Inflammatory macrophage treated with lipopolysaccharide for 1 hour (primary cell): ENCODE results near the gene LEMD2.

Experiments
- DNase-seq, 2 donors: peaks; one replicate each; pipeline ENCODE4 v3.0.0-alpha.2; 2020 to 2022

LEMD2 gene

GRCh38 chr6:33791620-33792019 lies 2.7 kb upstream of the LEMD2 start:
- no peak for DNase-seq

GRCh38 chr6:33790910-33791309 lies 2.0 kb upstream of the LEMD2 start:
- no peak for DNase-seq

DNA sequence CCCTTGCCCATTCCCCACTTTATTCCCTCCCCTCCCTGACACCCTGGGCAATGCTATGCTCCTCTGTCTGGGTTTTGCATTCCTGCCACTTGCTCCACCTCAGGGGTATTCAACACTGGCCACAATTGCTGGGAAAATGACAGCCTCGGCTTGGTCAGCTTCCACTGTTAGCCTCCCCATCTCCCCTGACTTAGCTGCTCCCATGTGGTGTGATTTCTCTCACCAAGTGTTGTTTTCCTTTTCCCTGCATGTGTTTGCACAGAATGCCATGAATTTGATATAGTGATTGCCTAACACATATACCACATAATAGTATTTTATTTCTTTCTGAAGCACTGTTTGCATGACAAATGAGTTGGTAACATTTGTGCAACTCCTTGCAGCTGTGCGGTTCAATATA lies 1.4 kb upstream of the LEMD2 start:
- no peak for DNase-seq

DNA sequence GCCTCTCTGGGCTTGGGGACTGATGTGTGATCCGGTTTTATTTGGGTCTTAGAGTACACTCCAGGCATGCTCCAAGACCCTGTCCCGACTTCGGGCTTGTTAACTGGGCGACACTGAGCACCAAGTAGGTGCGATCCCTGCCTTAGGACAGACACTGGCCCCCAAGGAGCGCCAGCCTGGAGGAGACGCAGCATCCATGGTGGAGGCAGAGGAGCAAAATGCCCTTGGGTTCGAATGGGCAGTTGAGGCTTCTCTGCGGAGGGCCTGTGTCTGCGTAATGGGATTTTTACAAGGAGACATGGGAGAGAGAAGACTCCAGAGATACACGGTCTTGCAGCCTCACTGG lies 593 bp upstream of the LEMD2 start:
- no peak for DNase-seq

- peak; percentile 87 to 92 for DNase-seq
Observed at GRCh38 chr6:33787954-33788693, 806 bp downstream of the LEMD2 start.

- no peak for DNase-seq
Observed at GRCh38 chr6:33787346-33787953, 1.5 kb downstream of the LEMD2 start.

- DNase-seq = no peak
Observed at GRCh38 chr6:33786736-33787135, 2.2 kb downstream of the LEMD2 start.

DNA sequence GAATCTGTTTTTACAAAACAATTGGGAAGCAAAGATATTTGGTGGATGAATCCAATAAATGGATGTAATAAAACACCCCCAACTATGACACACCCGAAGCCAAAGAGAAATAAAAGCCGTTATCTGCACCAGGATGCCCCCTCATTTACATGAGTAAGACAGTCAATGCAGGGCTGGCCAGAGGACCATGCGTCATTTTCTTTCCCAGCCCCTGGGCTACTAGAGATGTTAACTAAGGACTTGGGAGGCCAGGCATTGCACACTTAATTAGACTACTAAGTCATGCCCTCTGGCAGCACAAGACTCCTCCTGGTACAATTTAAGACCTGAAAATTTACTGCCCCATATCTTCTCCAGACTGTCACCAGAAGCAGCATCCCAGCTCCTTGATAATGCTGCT lies 3.2 kb downstream of the LEMD2 start:
- DNase-seq = no peak

DNA sequence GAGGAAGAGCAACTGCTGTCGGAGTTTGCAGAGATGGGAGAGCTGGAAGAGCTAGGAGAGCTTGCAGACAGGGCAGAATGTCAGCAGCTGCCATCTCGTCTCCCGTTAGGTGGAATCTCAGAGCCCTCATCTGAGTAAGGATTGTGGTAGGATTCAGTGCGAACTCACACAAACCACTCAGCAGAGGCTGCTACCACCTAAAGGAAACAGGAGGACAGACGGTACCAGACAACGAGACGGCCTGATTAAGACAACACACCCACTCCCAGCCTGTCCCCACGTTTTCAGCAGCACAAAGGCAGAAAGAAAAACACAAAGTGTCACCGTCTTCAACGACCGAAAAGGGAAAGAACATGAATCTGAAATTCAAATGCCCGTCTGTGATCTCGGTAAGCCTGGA lies 4.1 kb downstream of the LEMD2 start:
- no peak for DNase-seq

DNA sequence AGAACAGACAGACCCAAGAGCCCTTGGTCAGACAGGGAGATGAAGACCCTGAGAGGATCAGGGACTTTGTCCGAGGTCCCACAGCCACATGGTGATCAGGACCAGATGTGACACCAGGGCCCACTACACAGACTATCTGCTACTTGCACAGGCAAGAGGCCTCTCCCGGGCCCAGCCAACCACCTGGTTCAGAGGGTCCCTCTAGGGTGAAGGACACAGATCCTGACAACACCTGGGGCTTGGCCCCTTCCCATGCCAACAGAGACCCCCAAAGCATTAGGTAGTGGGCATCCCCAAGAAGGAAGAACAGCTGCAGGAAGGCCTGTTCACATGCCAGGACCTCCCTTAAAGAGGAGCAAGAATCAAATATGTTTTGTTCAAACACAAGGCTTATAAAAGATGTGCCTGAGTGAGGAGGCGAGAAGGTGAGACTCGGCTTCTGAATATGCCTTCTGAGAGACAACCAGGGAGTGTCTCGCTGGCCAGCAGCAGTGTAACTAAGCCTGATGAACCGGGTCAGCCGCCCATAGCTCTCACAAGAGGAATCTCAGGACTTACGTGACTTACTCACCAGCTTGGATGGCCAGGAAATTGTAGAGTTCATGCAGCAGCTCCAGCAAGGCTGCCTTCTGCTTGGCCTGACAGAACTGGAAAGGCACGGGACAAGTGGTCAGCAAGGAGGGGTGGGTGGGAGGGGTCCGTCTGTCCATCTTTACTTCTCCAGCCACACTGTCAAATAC lies 5.0 kb downstream of the LEMD2 start:
- no peak for DNase-seq

- no peak for DNase-seq
Observed at GRCh38 chr6:33782561-33782960, 6.4 kb downstream of the LEMD2 start.

DNA sequence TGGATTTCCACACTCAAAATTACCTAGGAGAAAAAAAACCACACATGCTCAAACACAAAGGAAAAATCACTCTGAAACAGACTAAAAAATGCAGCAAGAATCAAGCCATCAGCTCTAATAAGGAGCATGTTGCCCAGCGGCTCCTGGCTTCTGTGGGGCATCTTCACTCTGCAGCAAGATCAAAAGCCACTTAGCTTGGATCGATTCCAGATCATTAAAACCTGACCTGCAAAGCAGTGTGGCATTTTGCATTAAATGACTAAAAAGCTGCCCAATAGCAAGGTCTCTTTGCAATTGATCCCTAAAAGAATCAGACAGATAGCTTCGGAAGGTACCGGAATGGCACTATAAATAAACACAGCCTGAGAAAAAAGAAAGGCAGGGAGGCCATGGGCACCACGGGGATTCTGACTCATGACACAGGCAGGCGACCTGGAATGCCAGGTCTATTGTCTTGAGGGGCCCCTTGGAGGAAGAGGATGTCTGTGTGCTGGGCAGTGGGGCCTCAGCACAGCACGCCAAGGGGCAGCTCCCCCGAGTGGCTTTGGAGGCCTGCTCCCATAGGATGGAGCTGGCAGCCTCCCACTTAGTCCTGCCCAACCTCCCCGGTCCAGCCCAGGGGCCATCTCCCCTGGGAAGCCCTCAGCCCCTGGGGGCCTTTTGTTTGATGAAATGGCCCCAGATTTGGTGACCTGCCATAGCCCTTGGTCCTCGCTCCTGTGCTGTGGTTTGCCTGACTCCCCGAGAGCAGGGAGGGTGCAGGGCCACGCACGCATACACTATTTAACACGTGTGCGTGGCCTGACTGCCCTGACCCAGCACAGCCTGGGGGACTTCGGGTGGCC lies 7.6 kb downstream of the LEMD2 start:
- no peak for DNase-seq

- DNase-seq = no peak
Observed at GRCh38 chr6:33779895-33780294, 9.0 kb downstream of the LEMD2 start.

GRCh38 chr6:33779290-33779689 lies 9.6 kb downstream of the LEMD2 start:
- no peak for DNase-seq

DNA sequence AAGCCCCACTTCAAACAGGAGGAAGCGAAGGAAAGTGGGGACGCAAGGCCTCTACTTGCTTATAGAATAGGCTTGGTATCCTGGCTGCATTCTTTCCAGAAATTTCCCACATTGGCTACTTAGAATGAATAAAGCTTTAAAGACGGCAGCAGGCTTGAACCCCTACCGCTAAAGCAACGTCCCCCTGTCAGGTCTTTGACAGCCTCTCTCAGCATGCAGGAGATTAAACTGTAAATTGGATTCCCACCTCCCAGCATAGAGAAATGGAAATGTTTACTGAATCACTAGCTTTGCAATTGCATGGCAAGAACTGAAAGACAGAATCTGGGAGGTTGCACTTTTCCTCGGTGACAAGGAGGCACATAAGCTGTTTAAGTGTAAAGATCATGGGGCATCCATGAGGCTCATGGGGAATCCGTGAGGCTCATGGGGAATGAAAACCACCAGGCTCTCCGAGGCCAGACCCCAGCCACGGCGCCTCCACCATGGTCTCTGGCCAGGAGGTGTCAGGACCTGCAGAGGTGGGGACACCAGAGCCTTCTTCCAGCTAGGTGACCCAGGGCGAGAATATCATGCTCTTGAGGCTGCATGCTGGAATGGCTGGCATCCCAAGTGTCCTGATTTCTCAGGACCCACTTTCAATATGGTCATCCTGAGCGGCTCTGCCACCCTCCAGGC lies 10.3 kb downstream of the LEMD2 start:
- no peak for DNase-seq

DNA sequence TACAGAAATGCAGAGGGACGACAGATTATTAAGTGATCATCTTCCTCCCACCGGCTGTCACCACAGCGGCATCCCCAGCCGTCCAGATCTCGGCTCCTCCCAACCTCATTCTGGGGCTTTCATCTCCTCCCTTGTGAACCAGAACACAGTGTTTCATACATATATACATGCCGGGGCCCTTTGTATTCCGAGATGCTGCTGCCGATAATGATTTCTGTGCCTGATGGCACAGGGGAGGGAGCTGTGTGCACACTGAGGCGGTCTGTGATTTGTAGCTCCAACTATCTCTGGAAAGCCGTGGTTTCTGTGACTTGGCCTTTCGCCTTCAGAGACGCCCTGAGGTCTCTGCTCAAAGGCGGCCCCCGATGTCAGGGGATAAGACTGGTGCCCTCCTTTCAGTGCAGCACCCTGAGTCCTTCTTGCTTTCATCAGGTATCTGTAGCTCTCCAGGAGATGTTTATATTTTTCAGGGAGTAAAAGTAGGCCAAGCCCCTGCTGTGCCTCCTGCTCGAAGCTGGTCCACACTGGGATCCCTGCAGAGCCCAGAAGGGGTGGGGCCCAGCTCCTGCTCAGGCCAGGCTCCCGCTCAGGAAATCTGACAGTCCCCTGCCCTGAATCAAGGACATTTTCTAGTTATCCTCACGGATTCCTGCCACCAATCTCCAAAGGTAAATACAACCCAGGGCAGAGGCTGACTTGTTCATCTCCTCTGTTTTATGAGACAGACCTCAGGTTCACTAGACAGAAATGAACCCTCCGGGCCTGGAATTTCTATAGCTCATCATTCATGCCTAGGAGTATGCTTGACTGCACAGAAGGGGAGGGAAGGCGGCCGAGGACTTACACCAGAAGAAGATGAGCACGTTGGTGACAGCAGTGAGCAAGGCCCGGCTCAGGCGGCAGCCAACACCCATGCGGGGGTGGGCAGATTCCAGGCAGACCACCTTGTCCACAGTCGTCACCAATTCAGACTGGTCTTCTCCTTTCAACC lies 11.2 kb downstream of the LEMD2 start:
- no peak for DNase-seq

DNA sequence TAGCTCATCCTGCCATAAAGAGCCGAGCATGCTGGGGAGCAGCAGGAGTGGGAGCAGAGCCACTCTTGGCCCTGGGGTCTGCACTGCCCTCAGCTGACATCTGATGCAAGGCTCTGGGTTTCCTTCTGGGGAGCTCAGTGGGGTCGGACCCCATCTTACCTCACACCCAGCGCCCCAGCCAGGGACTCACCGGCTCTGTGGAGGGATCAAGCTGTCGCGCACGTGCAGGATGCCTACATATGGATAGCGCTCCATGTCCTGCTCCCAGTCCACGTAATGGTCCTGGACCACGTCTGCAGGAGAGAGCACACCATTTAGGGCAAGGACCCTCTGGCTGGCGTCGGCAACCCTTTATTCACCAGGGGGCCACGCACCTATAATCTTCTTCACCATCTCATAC lies 12.2 kb downstream of the LEMD2 start:
- DNase-seq = no peak

DNA sequence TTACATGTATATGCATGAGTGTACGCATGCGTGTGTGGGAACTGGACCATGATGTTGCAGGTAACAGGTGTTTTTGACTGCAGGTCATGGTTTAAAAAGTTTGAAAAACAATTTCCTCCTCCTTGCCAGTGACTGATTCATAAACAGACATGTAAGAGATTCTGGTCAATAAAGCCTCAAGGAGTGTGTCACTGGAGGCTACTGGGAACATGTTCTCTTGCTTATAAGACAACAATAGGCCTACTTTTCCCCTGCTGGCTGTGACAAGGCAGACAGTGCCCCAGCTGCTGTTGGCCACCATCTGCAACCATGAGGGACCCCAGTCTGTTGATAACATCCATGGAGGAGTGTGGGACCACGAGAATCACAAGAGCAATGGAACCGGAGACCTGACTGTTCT lies 12.7 kb downstream of the LEMD2 start:
- no peak for DNase-seq

- DNase-seq = no peak
Observed at GRCh38 chr6:33774774-33775173, 14.2 kb downstream of the LEMD2 start.

DNA sequence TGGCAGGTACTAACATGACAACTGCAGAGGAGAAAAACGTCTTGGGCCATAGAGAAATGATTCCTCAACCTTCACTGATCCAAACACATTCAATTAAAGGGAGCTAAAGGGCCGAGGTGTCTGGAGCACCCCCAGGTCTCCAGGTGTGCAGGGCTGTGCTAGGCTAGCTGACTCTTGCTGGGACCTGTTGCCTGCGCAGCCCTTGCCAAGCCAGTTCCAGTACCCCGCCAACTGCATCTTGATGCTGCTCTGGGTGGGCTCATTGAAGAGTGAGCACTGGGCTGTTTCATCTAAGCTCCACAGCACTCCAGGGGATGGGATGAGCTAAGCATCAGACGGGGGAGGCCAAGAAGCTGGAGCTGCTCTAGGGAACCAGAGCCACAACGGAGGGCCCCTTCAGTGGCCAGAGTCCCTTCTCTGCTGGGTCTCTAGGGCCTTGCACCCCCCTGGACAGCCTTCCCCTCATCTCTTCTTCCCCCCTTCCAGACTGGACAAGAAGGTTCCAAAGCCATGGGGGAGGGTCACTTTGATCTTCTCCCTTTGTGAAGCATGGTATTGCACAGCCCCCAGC lies 15.9 kb downstream of the LEMD2 start:
- no peak for DNase-seq
